Left forelimb (tissue), 1 donor: ENCODE measurements around the gene COASY.
"Not testable (repeated sequence)": the region's sequence is repeated elsewhere in the genome, so short reads cannot be mapped to it uniquely, and the experiment has no call there.

Experiments used
- DNase-seq: peaks from one replicate; pipeline ENCODE4 v3.0.0-alpha.2; 2018; ENCODE audit warnings: low spot score

Gene COASY

DNA sequence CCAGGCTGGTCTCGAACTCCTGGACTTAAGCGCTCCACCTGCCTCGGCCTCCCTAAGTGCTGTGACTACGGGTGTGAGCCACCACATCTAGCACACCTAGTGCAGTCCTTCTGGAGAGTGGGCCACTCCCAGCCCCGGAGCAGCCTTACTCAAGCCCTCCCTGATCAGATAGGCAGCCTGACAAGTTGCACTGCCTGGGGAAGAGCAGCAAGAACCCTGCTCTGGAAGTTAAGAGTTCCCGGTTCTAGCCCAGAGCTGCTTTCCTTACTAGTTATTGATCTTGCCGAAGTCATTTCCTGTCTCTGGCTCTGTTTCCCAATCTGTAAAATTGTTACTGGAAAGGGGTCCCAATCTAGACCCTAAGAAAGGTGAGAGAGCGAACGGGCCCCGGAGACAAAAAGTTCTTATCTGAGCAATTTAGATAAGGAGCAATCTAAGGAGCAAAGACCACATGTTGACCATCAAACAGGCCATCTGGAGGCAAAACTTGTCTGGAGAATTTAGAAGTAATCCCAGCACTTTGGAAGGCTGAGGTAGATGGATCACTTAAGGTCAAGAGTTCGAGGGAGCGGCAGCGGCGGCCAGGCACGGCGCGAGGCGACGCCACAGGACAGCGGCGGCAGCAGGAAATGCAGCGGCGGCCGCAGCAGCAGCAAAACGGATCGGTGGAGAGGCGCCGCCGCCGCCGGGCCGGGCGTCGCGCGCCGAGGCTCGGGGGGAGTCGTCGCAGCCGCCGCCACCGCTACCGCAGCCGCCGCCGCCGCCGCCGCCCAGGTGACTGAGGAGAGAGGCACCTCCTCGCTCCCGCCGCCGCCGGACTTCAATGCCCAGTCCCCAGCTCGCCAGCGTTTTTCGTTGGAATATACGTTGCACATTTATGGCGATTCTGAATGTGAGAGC is 30.2 kb upstream of the COASY start:
- DNase-seq = no peak

DNA sequence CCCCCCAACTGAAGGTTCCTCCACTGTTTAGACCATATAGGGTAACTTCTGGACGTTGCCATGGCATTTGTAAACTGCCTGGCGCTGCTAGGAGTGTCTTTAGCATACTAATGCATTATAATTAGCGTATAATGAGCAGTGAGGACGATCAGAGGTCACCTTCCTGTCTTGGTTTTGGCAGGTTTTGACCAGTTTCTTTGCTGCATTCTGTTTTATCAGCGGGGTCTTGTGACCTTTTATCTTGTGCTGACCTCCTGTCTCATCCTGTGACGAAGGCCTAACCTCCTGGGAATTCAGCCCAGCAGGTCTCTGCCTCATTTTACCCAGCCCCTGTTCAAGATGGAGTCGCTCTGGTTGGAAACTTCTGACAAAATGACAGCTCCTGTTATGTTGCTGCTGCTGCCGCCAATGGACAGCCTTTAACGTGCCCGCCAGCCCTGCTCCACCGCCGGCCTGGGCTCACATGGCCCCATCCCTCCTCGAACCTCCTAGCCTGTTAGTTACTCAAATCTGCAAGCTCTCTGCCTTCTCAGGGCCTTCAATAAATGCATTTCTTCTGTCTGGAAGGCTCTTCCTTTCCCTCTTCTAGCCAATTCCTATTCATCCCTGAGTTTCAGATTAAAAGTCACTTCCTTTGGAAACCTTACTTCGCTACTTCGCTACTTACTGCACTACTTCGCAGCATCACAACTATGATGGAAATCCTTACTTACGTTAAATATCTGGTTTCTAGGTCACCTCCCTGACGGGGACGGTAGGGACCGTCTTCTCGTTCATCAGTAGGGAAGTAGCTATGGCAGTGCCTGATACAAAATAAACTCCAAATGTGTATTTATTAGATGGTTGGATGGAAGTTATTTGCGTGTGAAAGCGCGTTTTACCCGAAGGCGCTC is 26.5 kb upstream of the COASY start:
- no peak for DNase-seq

DNA sequence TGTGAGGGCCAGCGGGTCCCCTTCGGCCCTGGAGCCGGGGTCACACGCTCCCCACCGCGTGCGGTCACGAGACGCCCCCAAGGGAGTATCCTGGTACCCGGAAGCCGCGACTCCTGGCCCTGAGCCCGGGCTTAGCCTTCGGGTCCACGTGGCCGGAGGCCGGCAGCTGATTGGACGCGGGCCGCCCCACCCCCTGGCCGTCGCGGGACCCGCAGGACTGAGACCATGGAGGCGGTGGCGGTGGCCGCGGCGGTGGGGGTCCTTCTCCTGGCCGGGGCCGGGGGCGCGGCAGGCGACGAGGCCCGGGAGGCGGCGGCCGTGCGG is 25.9 kb upstream of the COASY start, which contains the start of gene NAGLU:
Gene NAGLU (plus strand): TSS at position 194 of the 324 bp plus-strand sequence. CDS start 32 bp downstream, at position 226.
- DNase-seq = peak; percentile 97

GRCh38 chr17:42536372-42537155 is 25.4 kb upstream of the COASY start:
- DNase-seq = peak; percentile 87

- DNase-seq = no peak
These were observed 24.7 kb upstream of the COASY start for GRCh38 chr17:42537156-42537805.

DNA sequence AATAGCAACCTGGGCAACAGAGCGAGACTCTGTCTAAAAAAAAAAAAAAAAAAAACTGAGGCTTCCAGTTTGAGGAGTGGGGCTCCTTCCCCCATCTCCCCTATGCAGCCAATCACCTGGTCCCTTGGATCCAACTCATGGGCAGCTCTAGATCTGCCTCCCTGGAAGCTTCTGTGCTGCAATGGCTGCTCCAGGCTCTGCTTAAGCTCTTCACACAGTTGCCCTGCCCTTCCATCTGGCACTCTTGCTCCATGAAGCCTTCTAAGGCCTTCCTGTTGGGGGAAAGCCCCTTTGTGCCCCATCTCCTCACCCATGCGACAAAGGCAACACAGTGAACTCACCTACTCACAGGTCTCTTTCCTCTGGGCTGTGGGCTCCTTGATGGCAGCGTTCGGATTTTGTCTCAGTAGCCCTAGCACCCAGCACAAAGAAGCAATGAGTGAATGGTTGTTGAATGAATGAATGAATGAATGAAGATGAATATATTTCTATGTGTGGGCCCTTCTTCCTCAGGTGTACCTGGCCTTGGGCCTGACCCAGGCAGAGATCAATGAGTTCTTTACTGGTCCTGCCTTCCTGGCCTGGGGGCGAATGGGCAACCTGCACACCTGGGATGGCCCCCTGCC is 24.0 kb upstream of the COASY start:
- no peak for DNase-seq

GRCh38 chr17:42538482-42538881 is 23.5 kb upstream of the COASY start:
- DNase-seq = no peak

DNA sequence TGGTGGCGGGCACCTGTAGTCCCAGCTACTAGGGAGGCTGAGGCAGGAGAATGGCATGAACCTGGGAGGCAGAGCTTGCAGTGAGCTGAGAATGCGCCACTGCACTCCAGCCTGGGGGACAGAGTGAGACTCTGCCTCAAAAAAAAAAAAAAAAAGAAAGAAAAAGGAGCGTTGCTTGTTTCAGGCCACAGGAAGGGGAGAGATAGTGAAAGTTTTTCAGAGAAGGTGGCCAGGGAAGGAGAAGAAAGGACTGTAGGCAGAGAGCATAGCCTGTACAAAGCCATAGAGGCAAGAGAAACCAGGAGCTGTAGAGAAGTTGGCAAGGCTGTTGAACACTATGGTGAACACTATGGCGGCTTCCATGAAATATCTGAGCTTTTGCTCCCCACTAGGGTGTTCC is 21.4 kb upstream of the COASY start:
- DNase-seq = not testable (repeated sequence)

- no peak for DNase-seq
These were observed 20.7 kb upstream of the COASY start for GRCh38 chr17:42541041-42541833.

DNA sequence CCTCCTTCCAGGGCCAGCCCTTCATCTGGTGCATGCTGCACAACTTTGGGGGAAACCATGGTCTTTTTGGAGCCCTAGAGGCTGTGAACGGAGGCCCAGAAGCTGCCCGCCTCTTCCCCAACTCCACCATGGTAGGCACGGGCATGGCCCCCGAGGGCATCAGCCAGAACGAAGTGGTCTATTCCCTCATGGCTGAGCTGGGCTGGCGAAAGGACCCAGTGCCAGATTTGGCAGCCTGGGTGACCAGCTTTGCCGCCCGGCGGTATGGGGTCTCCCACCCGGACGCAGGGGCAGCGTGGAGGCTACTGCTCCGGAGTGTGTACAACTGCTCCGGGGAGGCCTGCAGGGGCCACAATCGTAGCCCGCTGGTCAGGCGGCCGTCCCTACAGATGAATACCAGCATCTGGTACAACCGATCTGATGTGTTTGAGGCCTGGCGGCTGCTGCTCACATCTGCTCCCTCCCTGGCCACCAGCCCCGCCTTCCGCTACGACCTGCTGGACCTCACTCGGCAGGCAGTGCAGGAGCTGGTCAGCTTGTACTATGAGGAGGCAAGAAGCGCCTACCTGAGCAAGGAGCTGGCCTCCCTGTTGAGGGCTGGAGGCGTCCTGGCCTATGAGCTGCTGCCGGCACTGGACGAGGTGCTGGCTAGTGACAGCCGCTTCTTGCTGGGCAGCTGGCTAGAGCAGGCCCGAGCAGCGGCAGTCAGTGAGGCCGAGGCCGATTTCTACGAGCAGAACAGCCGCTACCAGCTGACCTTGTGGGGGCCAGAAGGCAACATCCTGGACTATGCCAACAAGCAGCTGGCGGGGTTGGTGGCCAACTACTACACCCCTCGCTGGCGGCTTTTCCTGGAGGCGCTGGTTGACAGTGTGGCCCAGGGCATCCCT is 18.5 kb upstream of the COASY start:
- no peak for DNase-seq

- no peak for DNase-seq
These were observed 17.1 kb upstream of the COASY start for GRCh38 chr17:42544874-42545283.

- DNase-seq = not testable (repeated sequence)
These were observed 16.0 kb upstream of the COASY start for GRCh38 chr17:42545755-42546505.

GRCh38 chr17:42547001-42547461 is 14.9 kb upstream of the COASY start:
- no peak for DNase-seq

- DNase-seq = no peak
These were observed 14.3 kb upstream of the COASY start for GRCh38 chr17:42547698-42548069.

DNA sequence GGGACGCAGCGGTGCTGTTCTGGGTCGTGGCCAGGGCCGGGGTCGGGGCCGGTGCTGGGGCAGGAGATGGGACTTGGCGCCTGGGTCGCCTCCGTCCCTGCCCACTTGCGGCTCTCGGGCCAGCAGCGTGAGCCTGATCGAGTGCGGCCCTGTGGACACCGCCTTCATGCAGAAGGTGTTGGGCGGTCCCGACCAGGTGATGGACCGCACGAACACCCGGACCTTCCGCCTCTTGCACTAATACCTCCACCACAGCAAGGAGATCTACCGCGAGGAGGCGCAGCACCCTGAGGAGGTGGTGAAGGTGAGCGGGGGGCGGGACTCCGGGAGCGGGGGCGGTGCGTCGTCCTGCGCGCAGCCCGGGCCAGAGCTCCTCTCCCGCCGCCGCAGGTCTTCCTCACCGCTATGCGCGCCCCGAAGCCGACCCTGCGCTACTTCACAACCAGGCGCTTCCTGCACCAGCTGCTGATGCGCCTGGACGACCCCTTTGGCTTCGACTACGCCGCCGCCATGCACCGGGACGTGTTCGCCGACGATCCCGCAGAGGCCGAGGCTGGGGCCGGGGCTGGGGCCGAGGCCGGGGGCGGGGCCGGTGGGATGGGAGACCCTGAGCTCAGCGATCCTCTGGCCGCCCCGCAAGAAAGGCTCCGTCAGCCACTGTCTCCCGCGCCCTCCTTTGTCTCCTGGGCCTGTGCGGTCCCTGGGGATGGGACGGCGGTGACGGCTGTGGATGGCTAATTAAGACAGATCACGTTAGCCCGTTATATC is 13.7 kb upstream of the COASY start:
- DNase-seq = no peak

DNA sequence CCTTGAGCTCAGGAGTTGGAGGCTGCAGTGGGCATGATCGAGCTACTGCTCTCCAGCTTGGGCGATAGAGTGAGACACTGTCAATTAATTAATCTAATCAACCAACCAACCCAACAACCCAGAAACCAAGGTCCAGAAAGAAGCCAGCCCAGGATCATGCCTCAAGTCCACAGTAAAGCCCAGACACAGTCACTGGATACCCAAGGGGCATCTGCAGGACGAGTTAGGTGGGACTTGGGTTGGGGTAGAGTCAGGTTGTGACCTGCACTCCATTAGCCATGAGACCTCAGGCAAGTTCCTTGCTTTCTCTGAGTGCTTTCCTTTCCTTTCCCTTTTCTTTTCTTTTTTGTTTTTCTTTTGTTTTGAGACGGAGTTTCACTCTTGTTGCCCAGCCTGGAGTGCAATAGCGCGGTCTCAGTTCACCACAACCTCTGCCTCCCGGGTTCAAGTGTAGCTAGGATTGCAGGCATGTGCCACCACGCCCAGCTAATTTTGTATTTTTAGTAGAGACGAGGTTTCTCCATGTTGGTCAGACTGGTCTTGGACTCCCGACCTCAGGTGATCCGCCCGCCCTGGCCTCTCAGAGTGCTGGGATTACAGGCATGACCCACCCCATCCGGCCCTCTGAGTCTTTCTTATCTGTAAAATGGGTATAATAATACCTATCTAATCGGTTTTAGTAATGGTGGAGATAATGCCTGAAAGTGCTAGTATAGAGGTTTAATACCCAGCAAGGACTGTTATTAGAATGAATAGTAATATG is 12.8 kb upstream of the COASY start:
- no peak for DNase-seq

DNA sequence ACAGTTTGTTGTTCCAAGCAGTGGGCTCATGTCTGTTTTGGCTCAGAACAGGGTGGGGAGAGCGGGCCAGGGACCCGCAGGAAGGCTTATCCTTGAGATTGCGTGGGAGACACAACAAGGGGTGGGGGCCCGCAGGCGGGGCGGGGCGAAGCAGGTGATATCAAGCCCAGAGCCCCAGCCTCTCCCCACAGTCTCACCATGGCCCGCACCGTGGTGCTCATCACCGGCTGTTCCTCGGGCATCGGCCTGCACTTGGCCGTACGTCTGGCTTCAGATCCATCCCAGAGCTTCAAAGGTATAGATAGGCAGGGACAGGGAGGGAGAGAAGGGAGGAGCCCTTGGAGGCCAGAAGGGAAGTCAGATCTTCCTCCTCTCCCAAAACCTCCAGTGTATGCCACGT is 9.2 kb upstream of the COASY start, which contains the start of gene HSD17B1:
Gene HSD17B1 (plus strand): TSS at position 188 of the 400 bp plus-strand sequence. CDS start 11 bp downstream, at position 199.
- not testable (repeated sequence) for DNase-seq
